Neuron (in vitro differentiated cells): ENCODE data around the gene GALR3.
"Not testable (repeated sequence)": the region's sequence is repeated elsewhere in the genome, so short reads cannot be mapped to it uniquely, and the experiment has no call there.

Experiments
- H2AFZ ChIP-seq: one replicate; pipeline ENCODE4 v1.6.1; 2013; ENCODE audit warnings: low read depth, mild to moderate bottlenecking, inconsistent platforms, low read length, moderate library complexity
- H3K27me3 ChIP-seq: one replicate; pipeline ENCODE4 v1.6.1; 2013; ENCODE audit warnings: low read length; ENCODE audit not compliant: insufficient read depth
- H3K36me3 ChIP-seq: one replicate; pipeline ENCODE4 v1.6.1; 2013; ENCODE audit warnings: low read length; ENCODE audit not compliant: insufficient read depth
- H3K4me1 ChIP-seq: one replicate; pipeline ENCODE4 v1.6.1; 2013; ENCODE audit warnings: low read length; ENCODE audit not compliant: insufficient read depth
- H3K4me3 ChIP-seq: 2 replicates; pipeline ENCODE4 v1.5.1; 2013; ENCODE audit warnings: mild to moderate bottlenecking, low read length, moderate library complexity
- H3K9me3 ChIP-seq: one replicate; pipeline ENCODE4 v1.6.1; 2013; ENCODE audit warnings: low read length

Gene GALR3

DNA sequence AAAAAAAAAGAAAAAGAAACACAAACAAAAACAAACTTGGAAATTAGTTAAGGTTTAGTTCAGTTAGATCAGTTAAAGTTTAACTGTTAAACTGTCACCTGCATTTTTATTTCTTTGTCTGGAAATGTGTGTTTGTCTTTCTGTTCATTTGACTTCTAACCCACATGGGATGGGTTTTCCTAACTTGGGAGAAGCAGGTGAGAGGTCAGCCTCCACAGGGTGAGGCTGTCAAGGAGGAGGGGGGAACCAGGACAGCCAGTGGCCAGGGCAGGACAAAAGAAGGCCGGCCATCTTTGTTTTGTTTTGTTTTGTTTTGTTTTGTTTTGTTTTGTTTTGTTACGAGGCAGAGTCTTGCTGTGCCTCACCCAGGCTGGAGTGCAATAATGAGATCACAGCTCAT lies 28.8 kb upstream of the GALR3 start:
- Histone ChIP-seq H3K4me1 (no peaks in the 10 kb centered on the region), H3K27me3 (peaks cover 2% of the 10 kb centered on the region), H2AFZ (no peak overlapping the region), H3K36me3 (no peaks in the 10 kb centered on the region), H3K9me3 (no peaks in the 10 kb centered on the region), H3K4me3 (no peak overlapping the region)

DNA sequence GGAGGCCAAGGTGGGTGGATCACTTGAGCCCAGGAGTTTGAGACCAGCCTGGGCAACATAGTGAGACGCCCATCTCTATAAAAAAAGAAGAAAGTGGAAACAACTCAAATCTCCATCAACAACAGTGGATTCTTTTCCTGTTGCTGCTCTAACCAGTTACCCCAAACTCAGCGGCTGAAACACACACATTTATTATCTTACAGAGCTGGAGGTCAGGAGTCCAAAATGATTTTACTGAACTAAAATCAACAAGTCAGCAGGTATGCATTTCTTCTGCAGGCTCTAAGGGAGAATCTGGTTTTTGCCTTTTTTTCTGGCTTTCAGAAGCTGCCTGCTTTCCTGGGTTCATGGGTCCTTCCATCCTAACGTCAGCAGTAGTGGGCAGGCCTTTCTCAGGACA lies 27.1 kb upstream of the GALR3 start:
- H3K36me3 ChIP-seq = no peaks in the 10 kb centered on the region
- H2AFZ ChIP-seq = no peak overlapping the region
- H3K4me3 ChIP-seq = no peak overlapping the region
- H3K27me3 ChIP-seq = peaks cover 2% of the 10 kb centered on the region
- H3K4me1 ChIP-seq = no peaks in the 10 kb centered on the region
- no peaks in the 10 kb centered on the region for H3K9me3 ChIP-seq

DNA sequence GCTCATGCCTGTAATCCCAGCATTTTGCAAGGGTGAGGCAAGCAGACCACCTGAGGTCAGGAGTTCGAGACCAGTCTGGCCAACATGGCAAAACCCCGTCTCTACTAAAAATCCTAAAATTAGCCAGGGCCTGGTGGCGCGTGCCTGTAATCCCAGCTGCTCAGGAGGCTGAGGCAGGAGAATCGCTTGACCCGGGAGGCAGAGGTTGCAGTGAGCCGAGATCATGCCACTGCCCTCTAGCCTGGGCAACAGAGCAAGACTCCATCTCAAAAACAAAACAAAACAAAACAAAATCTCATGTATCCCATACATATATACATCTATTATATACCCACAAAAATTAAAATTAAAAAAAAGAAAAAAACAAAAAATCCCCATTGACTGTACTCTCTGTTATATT lies 25.9 kb upstream of the GALR3 start:
- H3K36me3 ChIP-seq, H3K27me3 ChIP-seq, H3K4me1 ChIP-seq, H3K4me3 ChIP-seq, H2AFZ ChIP-seq, H3K9me3 ChIP-seq: not testable (repeated sequence)

DNA sequence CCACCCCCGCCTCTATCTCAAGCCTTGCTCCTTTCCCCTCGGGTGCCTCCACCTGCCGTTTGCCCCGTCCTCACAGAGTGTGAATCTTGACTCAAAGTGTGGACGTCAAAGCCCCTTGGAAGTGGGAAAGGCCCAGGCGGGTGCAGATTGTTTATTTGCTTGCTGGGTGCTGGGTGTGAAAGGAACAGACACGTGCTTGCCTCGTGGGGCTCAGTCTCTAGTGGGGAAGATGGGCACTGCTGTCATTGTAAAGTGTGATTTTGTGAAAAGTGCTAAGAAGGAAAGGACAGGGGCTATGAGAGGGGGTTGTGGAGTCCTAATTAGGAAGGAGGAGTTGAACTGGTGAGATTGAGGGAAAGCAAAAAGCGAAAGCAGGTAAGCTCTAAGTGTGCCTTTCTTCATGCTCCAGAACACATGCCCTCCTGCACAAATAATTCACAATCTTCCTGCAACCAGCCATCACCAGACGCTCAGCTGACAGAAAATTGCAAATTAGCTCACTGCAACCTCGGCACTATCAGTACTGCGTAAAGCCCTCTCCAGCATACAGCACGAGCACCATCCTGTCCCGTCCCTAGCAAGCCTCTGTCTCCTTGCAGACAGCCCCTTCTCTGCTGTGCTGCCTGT lies 25.2 kb upstream of the GALR3 start:
- Histone ChIP-seq H3K9me3 (no peaks in the 10 kb centered on the region), H3K27me3 (peaks cover 2% of the 10 kb centered on the region), H3K4me1 (peaks cover 5% of the 10 kb centered on the region), H2AFZ (no peak overlapping the region), H3K36me3 (no peaks in the 10 kb centered on the region), H3K4me3 (no peak overlapping the region)

DNA sequence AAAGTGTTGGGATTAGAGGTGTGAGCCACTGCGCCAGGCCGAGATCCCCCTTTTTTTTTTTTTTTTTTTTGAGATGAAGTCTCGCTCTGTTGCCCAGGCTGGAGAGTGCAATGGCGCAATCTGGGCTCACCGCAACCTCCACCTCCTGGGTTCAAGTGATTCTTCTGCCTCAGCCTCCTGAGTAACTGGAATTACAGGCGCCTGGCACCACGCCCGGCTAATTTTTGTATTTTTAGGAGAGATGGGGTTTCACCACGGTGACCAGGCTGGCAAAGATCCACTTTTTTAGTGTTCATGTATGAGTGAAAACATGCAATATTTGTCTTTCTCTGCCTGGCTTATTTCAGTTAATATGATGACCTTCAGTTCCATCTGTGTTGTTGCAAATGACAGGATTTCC lies 23.2 kb upstream of the GALR3 start:
- not testable (repeated sequence) for H3K4me3 ChIP-seq, H3K27me3 ChIP-seq, H3K9me3 ChIP-seq, H3K36me3 ChIP-seq, H2AFZ ChIP-seq
- peaks cover 13% of the 10 kb centered on the region for H3K4me1 ChIP-seq

DNA sequence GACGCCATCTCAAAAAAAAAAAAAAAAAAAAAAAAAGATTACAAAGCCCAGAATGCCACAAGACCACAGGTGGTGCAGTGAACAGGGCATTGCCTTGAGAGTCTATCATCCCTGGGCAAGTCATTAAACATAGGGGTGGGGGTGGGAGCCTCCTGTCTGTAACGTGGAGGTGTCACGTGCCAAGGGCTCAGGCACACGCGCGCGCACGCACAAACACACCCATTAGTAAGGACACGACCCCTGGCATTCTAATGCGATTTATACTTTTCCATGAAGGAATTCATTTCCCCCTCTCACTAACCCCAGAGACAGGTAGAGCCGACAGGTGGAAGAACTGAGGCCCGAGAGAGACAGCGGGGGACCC lies 21.3 kb upstream of the GALR3 start:
- peak overlapping the region; percentile 97 for H2AFZ ChIP-seq
- no peaks in the 10 kb centered on the region for H3K36me3 ChIP-seq
- peak overlapping the region; percentile 98 for H3K4me3 ChIP-seq
- H3K9me3 ChIP-seq = no peaks in the 10 kb centered on the region
- peaks cover 2% of the 10 kb centered on the region for H3K27me3 ChIP-seq
- H3K4me1 ChIP-seq = peaks cover 19% of the 10 kb centered on the region

DNA sequence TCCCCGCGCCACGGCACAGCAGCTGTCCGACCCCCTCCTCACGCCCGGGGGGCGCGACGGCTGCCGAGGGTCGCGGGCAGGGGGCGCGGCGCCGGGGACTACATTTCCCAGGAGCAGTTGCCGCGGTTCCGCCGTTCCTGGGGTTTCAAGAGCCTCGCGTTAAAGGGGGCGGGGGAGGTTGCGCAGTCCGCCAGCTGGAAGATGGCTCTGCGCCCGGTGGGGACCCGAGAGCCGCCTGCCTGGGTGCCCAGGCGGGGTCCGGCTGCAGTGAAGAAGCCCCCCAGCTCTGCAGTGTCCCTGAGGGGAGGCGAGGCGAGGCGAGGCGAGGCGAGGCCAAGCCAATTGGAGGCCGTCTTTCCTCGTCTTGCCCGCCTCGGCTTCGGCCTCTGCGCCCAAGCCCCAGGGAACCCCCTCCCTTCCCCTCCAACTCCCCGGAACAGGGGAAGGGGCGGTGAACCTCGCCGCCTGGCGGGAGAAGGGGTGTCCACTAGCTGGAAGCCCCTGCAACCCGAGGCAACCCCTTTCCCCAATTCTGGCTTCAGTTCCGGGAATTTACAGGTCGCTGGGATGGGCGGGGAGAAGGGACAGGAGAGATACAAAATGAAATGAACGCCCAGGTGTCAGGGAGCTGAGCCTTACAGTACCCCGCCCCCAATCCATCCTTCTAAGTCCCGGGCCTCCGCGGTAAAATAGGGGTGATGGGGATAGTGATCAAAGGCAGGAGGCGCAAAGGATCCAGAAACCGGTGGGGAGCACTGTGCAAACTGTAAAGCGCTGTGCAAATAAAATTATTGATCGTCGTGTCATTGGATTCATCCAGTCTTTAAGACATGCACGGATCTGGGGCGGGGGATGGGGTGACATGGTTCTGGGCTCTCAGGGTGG lies 20.6 kb upstream of the GALR3 start:
- no peaks in the 10 kb centered on the region for H3K9me3 ChIP-seq

DNA sequence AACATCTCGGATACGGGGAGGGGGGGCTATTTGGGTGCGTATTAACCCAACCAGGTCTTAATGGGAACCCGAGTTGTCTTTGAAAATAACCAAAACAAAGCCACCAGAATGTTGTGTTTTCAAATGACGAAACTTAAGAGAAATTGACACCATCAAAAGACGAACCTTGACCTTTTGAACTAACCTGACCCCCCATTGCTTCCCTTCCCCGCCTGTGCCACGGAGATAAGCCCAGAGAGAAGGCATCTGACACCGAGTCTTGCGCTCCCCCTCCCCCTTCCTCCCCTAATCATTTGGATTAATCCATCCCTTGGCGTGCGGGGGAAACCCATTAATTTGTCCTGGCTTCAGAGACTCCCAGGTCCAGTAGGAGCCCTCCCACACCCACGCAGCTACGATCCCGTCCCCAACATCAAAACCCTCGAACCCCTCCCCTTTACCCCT lies 20.0 kb upstream of the GALR3 start:
- Histone ChIP-seq H3K4me1 (peaks cover 25% of the 10 kb centered on the region), H3K4me3 (peak overlapping the region; percentile 98), H3K27me3 (no peaks in the 10 kb centered on the region), H2AFZ (peak overlapping the region; percentile 20), H3K36me3 (no peaks in the 10 kb centered on the region), H3K9me3 (no peaks in the 10 kb centered on the region)

More for the DNA sequence above, 20.6 kb upstream of the GALR3 start:
- peak overlapping the region; percentile 97 for H2AFZ ChIP-seq
- H3K27me3 ChIP-seq = peaks cover 2% of the 10 kb centered on the region
- no peaks in the 10 kb centered on the region for H3K36me3 ChIP-seq
- H3K4me3 ChIP-seq = peak overlapping the region; percentile 98
- peaks cover 22% of the 10 kb centered on the region for H3K4me1 ChIP-seq

DNA sequence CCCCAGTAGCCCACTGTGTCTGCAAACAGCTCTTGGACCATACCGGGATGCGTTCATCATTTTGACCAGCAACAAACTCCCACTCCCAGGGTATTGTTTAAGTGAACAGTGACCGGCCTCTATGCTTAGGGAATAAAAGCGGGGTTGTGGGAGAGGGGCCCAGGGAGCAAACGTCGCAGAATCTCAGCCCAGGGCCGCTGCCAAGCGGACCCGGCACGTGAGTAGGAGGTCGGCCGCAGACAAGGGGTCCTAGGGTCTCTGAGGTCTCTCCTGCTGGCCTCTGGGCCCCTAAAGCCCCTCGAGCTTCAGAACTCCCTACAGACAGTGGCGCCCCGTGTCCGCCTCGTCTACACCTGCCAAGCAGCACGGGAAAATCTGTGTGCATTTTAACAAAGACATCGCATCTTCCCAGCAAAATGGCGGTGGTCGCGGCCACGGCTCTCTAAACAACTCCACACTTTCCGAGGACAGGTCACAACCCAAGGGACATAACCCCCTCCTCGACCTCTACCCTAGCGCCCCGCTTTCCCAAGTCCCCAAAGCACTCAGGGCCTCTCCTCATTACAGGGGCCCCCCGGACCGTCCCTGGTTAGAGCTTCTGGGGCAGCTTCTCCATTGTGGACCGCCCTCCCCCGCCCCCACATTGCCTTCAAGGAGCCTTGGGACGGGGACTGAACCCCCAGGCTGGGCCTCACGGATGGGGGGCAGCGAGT lies 19.4 kb upstream of the GALR3 start:
- Histone ChIP-seq H2AFZ (peak overlapping the region; percentile 20), H3K4me1 (peaks cover 29% of the 10 kb centered on the region), H3K27me3 (no peaks in the 10 kb centered on the region), H3K36me3 (no peaks in the 10 kb centered on the region), H3K9me3 (no peaks in the 10 kb centered on the region), H3K4me3 (peak overlapping the region; percentile 98)

DNA sequence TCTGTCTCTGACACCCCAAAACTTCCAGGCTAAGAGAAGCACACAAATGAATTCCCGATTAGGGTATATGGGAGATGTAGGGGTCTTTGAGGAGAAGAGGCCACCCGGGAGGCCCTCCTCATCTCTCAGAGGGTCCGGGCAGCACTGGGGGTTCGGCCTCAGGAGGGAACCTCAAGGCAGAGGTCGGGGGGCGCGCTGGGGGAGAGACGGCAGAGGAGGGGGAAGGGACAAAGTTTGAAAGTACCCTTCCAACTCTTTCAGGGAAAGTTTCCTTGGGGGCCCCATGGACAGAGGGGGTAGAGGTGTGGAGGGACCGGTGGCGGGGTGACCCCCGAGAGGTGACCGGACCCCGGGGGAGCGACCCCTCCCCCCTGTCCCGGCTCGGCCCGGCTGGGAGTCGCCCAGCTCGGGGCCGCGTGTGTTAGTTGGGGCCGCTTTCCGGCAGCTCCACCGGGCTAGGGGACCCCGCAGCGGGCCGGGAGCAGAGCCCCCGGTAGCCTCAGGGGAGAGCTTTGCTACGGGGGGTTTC lies 18.8 kb upstream of the GALR3 start:
- H3K4me3 ChIP-seq = peak overlapping the region; percentile 98
- no peaks in the 10 kb centered on the region for H3K27me3 ChIP-seq
- peak overlapping the region; percentile 13 for H2AFZ ChIP-seq
- H3K36me3 ChIP-seq = no peaks in the 10 kb centered on the region
- no peaks in the 10 kb centered on the region for H3K9me3 ChIP-seq
- H3K4me1 ChIP-seq = peaks cover 35% of the 10 kb centered on the region

DNA sequence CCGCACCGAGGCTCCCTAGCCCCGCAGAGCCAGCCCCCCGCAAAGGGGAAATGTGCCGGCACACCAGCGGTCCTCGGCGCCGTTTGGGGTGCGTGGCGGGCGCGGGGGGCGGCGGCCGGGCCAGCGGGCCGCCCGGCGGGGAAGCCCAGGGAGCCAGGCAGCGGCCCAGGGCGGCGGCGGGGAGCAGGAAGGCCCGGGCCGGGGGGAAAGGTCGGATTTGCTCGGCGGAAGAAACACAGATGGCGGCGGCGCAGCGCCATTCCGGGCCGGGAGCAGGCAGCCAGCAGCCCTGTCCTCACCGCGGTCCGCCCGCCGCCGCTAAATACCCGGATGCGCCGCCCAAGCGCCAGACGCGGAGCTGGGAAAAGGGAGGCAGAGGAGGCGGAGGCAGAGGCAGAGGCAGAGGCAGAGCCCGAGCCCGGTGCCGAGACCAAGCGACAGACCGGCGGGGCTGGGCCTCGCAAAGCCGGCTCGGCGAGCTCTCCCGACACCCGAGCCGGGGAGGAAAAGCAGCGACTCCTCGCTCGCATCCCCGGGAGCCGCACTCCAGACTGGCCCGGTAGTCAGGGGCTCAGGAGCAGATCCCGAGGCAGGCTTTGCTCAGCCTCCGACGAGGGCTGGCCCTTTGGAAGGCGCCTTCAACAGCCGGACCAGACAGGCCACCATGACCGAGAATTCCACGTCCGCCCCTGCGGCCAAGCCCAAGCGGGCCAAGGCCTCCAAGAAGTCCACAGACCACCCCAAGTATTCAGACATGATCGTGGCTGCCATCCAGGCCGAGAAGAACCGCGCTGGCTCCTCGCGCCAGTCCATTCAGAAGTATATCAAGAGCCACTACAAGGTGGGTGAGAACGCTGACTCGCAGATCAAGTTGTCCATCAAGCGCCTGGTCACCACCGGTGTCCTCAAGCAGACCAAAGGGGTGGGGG lies 18.0 kb upstream of the GALR3 start:
- no peak overlapping the region for H2AFZ ChIP-seq
- H3K4me3 ChIP-seq = peak overlapping the region; percentile 98
- no peaks in the 10 kb centered on the region for H3K9me3 ChIP-seq
- H3K4me1 ChIP-seq = peaks cover 35% of the 10 kb centered on the region
- no peaks in the 10 kb centered on the region for H3K27me3 ChIP-seq
- no peaks in the 10 kb centered on the region for H3K36me3 ChIP-seq

DNA sequence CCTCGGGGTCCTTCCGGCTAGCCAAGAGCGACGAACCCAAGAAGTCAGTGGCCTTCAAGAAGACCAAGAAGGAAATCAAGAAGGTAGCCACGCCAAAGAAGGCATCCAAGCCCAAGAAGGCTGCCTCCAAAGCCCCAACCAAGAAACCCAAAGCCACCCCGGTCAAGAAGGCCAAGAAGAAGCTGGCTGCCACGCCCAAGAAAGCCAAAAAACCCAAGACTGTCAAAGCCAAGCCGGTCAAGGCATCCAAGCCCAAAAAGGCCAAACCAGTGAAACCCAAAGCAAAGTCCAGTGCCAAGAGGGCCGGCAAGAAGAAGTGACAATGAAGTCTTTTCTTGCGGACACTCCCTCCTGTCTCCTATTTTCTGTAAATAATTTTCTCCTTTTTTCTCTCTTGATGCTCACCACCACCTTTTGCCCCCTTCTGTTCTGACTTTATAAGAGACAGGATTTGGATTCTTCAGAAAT lies 17.3 kb upstream of the GALR3 start:
- no peaks in the 10 kb centered on the region for H3K36me3 ChIP-seq
- H3K27me3 ChIP-seq = no peaks in the 10 kb centered on the region
- H3K4me1 ChIP-seq = peaks cover 35% of the 10 kb centered on the region
- H3K9me3 ChIP-seq = no peaks in the 10 kb centered on the region
- no peak overlapping the region for H2AFZ ChIP-seq
- peak overlapping the region; percentile 98 for H3K4me3 ChIP-seq
